Suppressor macrophage treated with lipopolysaccharide for 1 hour (primary cell): Measurements from ENCODE around the gene ZNF473.
"Not testable (repeated sequence)": the region's sequence is repeated elsewhere in the genome, so short reads cannot be mapped to it uniquely, and the experiment has no call there.

Experiments
- DNase-seq, 3 donors: peaks; one replicate each; pipeline ENCODE4 v3.0.0-alpha.2; 2020 to 2022

The ZNF473 gene

DNA sequence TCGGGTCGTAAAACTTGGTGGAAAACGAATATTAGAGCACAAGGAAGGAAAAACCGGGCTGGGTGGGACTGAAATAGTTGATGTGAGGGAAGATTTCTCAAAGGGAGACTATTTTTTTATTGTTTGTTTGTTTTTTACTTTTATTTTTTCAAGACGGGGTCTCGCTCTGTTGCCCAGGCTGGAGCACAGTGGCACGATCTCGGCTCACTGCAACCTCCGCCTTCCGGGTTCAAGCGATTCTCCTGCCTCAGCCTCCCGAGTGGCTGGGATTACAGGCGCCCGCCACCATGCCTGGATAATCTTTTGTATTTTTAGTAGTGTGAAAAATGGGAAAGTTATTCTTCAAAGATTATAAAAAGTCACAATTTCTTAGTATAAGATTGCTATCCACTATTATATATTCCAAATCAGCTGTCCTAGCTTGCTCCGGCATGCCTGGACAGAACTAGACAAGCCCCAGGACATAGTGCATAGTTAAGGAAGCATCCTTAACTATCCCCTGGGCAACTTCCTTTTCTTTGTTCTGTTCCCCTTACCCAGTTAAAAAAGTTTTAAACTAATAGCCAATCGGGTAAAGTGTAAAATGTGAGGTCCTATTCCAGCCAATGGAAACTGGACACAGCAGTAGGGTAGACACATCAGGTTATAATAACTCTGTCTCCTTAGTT is 25.6 kb downstream of the ZNF473 start:
- DNase-seq, result not testable (repeated sequence)

DNA sequence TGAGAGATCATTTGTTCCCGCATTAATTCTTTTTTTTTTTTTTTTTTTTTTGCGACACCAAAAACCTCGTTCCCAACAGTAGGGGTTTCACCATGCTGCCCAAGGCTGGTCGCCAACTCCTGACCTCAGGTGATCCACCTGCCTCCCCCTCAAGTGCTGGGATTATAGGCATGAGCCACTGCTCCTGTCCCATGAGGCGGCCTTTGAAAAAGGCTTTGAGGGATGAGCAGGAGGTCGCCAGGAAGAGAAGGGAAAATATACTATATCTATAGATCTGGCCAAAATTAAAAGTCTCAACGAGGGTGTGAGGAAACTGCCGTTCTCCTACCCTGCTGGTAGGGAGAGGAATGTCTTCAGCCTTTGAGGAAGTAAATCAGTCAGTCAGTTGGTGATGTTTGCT is 26.2 kb downstream of the ZNF473 start:
- no peak for DNase-seq

DNA sequence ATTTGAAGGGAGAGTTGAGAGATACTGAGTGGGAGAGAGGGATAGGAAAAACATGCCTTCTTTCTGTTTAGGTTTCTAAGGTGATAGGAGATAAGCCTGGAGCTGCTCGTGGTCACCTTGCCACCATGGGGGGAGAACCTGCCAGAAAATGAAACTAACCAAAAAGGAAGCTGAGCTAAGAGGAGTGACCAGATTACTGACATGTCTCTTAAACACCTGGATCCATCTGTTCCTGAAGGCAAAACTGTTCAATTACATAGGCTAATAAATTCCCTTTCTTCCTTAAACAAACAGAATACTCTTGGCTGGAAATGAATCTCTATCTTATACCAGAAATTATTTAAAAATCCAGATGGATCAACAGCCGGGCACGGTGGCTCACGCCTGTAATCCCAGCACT is 27.3 kb downstream of the ZNF473 start:
- no peak for DNase-seq

DNA sequence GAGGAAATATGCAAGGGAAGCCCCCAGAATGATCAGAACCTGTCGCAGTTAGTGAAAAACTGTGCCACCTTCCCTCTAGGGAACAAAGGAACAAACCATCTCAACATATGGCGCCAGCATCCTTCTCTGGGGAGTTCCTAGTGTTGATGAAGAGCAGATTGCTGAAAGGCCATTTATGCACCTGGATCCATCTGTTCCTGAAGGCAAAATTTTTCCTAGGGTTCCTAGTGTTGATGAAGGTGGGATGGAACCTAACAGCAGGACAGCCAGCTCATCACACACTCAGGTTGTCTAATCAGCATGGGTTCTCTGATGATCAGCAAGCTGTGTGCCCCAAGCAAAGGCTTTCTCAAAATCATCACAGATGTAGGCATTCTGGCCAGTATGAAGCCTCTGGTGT is 32.6 kb downstream of the ZNF473 start:
- no peak for DNase-seq

DNA sequence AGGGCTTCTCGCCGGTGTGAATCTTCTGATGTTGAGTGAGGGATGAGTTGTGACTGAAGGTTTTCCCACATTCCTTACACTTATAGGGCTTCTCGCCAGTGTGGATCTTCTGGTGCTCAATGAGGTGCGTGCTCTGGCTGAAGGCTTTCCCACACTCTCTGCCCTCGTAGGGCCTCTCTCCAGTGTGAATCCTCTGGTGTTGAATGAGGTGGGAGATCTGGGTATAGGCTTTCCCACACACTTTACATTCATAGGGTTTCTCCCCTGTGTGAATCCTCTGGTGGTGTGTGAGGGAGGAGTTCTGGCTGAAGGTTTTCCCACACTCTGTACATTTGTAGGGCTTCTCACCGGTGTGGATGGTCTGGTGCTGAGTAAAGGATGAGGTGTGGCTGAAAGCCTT is 33.2 kb downstream of the ZNF473 start:
- no peak for DNase-seq

DNA sequence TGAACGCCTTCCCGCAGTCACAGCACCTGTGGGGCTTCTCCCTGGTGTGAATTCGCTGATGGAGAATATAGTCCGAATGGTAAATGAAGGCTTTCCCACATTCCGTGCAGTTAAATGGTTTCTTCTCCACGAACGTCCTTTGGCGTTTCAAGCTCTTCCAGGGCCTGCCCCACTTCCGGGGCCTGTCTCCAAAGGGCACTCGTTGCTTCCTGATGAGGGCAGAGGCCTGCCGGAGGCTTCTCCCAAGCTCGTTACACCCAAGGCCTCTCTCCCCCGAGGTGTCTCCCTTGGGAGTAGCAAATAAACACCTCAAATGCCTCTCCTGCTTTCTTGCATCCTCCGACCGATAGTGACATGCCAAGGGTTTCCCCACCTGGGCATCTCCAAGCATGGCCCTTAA is 34.3 kb downstream of the ZNF473 start:
- DNase-seq, result no peak

DNA sequence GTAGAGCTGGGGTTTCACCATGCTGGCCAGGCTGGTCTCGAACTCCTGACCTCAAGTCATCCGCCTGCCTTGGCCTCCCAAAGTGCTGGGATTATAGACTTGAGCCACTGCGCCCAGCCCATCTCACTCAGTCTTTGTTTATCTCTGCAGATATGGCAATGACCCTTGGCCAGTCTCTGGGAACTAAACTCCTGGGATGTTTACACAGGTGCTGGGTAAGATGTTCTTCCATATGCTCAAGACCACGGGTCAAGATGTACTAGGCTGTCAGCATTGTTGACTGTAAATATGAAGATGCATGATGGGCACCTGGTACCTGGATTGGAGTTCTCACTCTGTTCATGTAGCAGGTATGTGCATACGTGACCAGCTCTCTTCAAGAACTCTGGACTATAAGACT is 35.8 kb downstream of the ZNF473 start:
- DNase-seq, result no peak

DNA sequence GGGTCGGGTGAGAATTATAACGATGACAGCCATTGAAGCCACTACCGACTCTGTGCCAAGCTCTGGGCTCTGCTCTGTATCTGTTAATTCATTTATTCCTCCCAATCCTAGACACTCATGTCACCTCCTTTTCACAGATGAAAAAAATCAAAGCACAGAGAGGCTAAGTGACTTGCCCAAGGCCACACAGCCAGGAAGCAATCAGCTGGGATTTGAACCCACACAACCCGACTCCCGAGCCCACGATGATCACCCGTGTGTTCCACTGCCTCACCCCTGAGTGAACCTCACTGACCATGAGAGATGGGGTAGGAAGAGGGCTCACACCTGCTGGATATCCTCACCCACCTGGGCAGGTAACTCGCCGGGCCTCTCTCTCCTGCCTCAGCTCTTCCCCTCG is 40.1 kb downstream of the ZNF473 start:
- DNase-seq, result no peak

DNA sequence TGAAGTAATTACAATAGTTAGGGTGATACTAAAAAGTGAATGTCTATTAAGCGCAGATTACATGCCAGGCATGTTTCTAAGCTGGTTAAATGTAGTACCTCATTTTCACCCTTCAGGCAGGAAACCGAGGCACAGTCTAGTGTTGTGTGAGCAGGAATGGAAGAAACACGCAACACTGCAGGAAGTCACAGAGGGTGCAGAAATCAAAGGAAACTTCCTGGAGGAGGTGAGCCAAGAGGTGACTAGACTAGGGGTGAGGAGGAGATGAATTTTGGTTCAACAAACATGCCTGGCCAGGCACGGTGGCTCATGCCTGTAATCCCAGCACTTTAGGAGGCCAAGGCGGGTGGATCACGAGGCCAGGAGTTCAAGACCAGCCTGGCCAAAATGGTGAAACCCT is 41.8 kb downstream of the ZNF473 start:
- no peak for DNase-seq

DNA sequence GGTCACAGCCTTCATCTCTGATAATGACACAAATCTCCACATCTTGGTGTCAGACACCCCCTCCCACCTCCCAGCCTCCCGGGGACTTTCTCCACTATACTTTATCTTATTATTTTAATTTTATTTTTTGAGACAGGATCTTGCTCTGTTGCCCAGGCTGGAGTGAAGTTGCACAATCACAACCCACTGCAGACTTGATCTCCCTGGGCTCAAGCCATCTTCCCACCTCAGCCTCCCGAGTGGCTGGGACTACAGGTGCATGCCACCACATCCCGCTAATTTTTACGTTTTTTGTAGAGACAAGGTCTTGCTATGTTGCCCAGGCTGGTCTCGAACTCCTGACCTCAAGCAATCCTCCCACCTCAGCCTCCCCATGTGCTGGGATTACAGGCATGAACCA is 42.6 kb downstream of the ZNF473 start:
- DNase-seq, result not testable (repeated sequence)

DNA sequence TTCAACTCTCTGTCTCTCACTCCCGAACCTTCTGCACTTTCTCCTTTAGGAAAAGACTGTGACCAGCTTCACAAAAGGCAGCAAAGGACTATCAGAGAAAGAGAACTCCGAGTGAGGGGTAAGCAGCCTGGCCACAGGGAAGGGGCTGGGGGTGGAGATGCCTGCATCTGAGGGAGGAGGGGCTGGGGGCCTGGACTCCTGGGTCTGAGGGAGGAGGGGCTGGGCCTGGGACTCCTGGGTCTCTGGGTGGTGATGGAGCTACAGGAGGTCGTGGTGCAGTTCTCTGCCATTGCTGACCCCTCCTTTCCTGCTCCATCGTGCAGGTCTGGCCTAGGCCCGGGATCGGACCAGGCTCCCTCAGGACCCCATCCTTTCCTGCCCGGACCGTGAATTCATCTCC is 49.3 kb downstream of the ZNF473 start:
- not testable (repeated sequence) for DNase-seq

DNA sequence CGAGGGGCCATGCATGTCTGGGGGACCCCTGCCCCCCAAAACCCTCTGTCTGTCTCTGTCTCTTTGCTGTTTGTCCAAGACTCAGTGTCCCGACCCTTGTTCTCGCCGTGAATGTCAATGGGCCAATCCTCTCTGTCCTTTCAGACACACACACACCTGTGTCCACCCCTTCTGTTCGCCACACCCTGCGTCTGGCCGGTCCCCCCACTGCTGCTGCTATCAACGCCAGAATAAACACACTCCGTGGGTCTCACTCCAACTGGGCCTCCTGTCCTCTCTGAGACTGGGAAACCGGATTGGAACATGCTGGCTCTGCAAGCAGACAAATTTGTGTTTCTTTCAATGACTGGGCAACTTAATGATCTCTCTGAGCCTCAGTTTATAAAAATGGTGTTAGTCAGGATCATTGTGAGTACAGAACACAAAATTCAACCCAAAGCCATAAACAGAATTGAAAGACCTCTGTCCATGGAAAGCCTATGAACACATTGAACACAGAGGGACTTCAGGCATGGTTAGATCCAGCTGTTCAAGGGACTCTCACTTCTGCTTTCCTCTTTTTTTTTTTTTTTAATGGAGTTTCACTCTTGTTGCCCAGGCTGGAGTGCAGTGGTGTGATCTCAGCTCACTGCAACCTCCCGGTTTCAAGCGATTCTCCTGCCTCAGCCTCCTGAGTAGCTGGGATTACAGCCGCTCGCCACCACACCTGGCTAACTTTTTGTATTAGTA is 50.0 kb downstream of the ZNF473 start:
- not testable (repeated sequence) for DNase-seq

DNA sequence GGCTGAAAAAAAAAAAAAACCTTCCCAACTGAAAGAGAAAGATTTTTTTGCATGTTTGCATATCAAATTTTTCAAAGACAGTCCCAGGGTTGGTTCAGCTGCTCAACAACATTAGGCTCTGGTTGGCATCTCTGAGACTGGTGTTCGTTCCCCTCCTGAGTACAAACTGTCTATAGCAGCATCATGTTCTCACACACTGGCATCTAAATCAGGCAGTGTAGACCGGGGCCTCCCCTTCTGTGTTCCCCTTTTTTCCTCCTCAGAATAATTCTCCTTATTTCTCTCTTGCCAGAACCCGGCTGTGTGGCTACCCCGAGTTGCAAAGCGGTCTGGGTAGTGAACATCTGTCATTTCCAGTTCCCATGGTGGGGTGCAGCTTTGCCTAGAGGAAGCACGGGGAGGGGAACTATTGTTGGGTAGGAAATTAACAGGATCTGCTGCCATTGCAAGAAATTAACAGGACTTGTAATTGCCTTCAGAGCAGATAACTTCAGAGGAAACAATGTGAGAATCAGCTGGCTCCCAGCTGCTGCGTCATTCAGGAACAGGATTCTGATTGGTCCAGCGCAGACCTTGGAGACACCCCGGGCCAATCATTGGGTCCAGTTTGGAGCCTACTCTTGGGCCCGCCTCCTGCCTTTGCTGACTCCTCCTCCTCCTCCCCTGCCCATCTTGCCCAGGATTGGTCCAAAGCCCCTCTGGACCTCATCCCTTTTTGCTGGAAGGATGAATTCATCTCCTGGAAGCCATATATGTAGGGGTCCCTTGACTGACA is 51.0 kb downstream of the ZNF473 start:
- DNase-seq, result not testable (repeated sequence)

DNA sequence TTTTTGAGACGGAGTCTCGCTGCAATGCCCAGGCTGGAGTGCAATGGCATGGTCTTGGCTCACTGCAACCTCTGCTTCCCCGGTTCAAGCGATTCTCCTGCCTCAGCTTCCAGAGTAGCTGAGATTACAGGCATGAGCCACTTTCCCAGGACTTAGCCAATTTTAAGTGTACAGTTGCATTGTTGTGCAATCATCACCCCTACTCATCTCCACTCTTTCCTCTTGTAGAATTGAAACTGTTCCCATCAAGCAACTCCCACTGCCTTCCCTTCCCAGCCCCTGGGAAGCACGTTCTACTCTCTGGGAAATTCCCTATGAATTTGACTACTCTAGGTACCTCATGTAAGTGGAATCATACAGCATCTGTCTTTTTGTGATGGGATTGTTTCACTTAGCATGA is 53.2 kb downstream of the ZNF473 start:
- DNase-seq, result not testable (repeated sequence)

DNA sequence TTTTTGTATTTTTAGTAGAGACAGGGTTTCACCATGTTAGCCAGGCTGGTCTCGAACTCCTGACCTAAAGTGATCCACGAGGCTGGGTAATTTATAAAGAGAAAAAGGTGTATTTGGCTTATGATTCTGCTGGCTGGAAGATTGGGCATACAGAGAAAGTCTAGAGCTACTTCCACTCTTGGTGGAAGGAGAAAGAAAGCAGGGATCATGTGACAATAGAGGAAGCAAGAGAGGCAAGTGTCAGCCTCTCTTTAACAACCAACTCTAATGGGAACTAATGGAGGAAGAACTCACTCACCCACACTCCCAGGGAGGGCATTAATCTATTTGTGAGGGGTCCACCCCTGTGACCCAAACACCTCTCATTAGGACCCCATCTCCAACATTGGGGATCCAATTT is 58.6 kb downstream of the ZNF473 start:
- DNase-seq, result peak; percentile 31 to 53 (median 39)

DNA sequence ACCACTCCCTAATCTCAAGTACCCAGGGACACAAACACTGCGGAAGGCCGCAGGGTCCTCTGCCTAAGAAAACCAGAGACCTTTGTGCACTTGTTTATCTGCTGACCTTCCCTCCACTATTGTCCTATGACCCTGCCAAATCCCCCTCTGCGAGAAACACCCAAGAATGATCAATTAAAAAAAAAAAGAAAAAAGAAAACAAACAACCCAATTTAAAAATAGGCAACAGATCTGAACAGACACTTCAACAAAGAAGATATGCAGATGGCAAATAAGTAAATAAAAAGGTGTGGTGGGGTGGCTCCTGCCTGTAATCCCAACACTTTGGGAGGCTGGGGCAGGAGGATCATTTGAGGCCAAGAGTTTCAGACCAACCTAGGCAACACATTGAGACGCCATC is 61.3 kb downstream of the ZNF473 start:
- not testable (repeated sequence) for DNase-seq

DNA sequence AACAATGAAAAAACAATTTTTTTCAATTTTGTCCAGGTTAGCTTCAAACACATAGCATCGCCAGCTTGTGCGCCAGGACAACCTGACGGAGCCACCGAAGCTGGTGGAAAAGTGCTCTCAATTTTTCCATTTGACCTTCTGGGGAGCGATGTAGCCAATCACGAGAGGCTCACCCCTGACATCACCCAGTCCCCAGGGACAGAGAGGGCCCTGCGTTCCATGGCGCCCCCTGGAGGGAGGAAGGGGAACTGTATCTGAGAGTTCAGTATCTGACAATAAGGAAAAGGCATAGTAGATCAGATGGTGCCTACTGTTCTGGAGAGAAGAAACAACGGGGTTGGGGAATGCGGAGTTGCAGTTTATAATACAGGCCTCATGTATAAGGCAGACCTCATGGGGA is 64.9 kb downstream of the ZNF473 start:
- peak; percentile 35 to 51 (median 42) for DNase-seq

DNA sequence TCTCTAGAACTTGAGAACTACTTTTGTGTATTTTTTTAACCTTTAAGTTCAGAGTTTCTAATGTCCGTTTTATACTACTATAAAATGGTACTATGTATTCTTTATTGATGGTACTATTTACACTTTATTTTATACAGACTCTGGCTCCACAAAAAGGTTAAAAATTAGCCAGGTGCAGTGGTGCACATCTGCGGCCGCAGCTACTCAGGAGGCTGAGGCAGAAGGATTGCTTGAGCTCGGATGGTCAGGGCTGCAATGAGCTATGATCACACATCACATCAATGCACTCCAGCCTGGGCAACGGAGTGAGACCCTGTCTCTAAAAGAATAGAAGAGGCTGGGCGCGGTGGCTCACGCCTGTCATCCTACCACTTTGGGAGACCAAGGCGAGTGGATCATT is 66.0 kb downstream of the ZNF473 start:
- not testable (repeated sequence) for DNase-seq

DNA sequence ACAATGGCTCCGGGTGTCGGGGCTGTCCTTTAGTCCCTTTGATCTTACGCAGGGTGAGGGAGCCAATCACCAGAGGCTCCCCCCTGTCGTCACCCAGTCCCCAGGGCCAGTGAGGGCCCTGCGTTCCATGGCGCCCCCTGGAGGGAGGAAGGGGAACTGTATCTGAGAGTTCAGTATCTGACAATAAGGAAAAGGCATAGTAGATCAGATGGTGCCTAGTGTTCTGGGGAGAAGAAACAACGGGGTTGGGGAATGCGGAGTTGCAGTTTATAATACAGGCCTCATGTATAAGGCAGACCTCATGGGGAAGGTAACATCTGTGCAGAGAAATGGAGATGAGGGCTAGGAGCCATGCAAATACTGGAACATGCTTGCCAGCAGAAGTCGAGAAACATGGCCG is 66.8 kb downstream of the ZNF473 start:
- DNase-seq, result not testable (repeated sequence)

DNA sequence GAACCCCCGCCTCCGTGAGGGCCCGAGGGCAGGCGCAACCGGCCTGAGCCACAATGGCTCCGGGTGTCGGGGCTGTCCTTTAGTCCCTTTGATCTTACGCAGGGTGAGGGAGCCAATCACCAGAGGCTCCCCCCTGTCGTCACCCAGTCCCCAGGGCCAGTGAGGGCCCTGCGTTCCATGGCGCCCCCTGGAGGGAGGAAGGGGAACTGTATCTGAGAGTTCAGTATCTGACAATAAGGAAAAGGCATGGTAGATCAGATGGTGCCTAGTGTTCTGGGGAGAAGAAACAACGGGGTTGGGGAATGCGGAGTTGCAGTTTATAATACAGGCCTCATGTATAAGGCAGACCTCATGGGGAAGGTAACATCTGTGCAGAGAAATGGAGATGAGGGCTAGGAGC is 72.1 kb downstream of the ZNF473 start:
- not testable (repeated sequence) for DNase-seq

DNA sequence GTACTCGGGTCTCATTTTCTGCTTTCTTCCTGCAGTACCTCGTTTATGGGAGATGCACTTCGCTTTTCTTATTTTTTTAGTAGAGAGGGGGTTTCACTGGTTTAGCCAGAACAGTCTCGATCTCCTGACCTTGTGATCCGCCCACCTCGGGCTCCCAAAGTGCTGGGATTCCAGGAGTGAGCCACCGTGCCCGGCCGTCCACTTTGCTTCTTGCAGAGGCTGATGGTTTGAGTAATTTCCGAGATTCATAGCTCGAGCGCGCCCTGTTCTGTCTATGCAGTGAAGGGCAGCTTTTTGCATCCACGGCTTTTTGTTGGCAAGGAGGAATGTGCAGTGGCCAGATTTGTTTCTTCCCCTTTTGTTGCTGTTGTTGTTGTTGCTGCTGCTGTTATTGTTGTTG is 73.1 kb downstream of the ZNF473 start:
- not testable (repeated sequence) for DNase-seq

DNA sequence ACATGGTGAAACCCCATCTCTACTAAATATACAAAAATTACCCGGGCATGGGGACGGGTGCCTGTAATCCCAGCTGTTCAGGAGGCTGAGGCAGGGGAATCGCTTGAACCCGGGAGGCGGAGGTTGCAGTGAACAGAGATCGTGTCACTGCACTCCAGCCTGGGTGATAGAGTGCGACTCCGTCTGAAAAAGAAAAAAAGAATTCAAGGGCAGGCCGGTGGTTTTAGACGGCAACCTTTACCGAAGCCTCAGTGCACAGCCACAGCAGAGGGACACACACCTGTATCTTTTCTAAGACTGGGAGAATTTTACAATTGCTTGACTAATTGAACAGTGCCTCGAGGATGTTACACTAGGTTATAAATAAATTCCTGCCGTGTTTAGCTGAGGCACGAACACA is 73.9 kb downstream of the ZNF473 start:
- DNase-seq, result not testable (repeated sequence)

DNA sequence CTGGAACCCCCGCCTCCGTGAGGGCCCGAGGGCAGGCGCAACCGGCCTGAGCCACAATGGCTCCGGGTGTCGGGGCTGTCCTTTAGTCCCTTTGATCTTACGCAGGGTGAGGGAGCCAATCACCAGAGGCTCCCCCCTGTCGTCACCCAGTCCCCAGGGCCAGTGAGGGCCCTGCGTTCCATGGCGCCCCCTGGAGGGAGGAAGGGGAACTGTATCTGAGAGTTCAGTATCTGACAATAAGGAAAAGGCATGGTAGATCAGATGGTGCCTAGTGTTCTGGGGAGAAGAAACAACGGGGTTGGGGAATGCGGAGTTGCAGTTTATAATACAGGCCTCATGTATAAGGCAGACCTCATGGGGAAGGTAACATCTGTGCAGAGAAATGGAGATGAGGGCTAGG is 75.1 kb downstream of the ZNF473 start:
- DNase-seq, result not testable (repeated sequence)
